Epidermal melanocyte (primary cell): ENCODE results near the gene MAP3K5.

Source experiments
- DNase-seq: peaks from one replicate; pipeline ENCODE4 v3.0.0; 2011; ENCODE audit warnings: low spot score; ENCODE audit not compliant: insufficient read length

The MAP3K5 gene

GRCh38 chr6:136522636-136523035, 269.6 kb downstream of the MAP3K5 start:
- DNase-seq, result no peak

- no peak for DNase-seq
Observed at GRCh38 chr6:136521911-136522310, 270.4 kb downstream of the MAP3K5 start.

GRCh38 chr6:136521427-136521826, 270.9 kb downstream of the MAP3K5 start:
- no peak for DNase-seq

GRCh38 chr6:136520517-136520916, 271.8 kb downstream of the MAP3K5 start:
- no peak for DNase-seq

GRCh38 chr6:136517582-136517981, 274.7 kb downstream of the MAP3K5 start:
- DNase-seq, result no peak

GRCh38 chr6:136517002-136517401, 275.3 kb downstream of the MAP3K5 start:
- no peak for DNase-seq

GRCh38 chr6:136514591-136514990, 277.7 kb downstream of the MAP3K5 start:
- DNase-seq, result no peak

GRCh38 chr6:136511926-136512325, 280.4 kb downstream of the MAP3K5 start:
- no peak for DNase-seq

- no peak for DNase-seq
Observed at GRCh38 chr6:136511397-136511796, 280.9 kb downstream of the MAP3K5 start.

- DNase-seq, result no peak
Observed at GRCh38 chr6:136510782-136511181, 281.5 kb downstream of the MAP3K5 start.

GRCh38 chr6:136510299-136510698, 282.0 kb downstream of the MAP3K5 start:
- DNase-seq, result no peak

GRCh38 chr6:136508725-136509392, 283.4 kb downstream of the MAP3K5 start:
- no peak for DNase-seq
